Astrocyte (in vitro differentiated cells and primary cell): ENCODE data around the gene KCNK5.

Experiments
- CTCF ChIP-seq: IDR thresholded peaks from 2 replicates; pipeline ENCODE4 v1.5.1; 2011; ENCODE audit warnings: low read depth, mild to moderate bottlenecking, inconsistent platforms, low read length, moderate library complexity; ENCODE audit not compliant: insufficient read depth
- EZH2 ChIP-seq: IDR thresholded peaks from 2 replicates; pipeline ENCODE4 v1.6.1; 2012; ENCODE audit warnings: mild to moderate bottlenecking, low read length, inconsistent platforms; ENCODE audit not compliant: insufficient read depth

- TF ChIP-seq CTCF (no peak), EZH2 (no peak)
Measured at GRCh38 chr6:39276379-39276995, 47.2 kb upstream of the KCNK5 start.
